ELF-1 (cell line): Measurements from ENCODE around the gene IDH1.

Source experiments
- DNase-seq: peaks from one replicate; pipeline ENCODE4 v3.0.0-alpha.2; 2016; ENCODE audit warnings: low read depth, low spot score

The IDH1 gene

GRCh38 chr2:208254871-208255556 is at the start of gene IDH1:
Gene IDH1, minus strand, starts transcription at chr2:208255071. Its CDS starts 3,520 bp downstream, at chr2:208251551.
- peak; percentile 94 for DNase-seq

- no peak for DNase-seq
Observed at GRCh38 chr2:208304157-208304556, 49.3 kb upstream of the IDH1 start.

DNA sequence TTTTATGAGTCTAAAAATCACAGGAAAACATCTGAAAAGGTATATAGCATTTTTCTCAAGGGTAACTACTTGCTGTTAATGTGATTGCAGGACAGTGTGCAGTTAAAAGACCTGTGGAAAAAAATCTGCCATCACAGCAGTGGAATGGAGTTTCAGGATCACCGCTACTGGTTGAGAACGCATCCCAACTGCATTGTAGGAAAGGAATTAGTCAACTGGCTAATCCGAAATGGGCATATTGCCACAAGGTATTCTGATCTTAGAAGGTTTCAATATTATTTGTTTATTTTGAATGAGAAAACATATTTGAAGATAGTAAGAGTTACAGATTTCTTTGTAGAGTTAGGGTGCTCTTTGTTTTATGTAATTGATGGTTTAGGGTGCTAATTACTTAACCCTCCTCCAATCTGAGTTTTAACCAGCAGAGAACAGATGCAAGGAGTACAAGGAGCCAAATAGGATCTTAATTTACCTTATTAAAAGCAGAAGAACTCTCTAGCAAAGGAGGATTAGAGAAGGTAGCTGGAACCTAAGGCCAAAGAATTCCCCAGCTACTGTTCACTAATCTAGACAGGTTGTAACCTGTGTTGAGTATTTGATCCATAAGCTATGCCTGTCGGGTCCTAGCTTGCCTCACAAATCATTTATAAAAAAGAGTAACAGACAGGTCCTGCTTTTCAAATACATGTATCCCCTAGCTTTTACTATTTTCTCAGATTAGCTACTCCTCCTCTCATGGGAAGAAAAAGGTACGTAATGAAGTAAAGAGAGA is 46.2 kb upstream of the IDH1 start:
- DNase-seq: no peak

GRCh38 chr2:208297961-208298360 is 43.1 kb upstream of the IDH1 start:
- no peak for DNase-seq

GRCh38 chr2:208296610-208297009 is 41.7 kb upstream of the IDH1 start:
- no peak for DNase-seq

- DNase-seq: no peak
Observed at GRCh38 chr2:208295834-208296233, 41.0 kb upstream of the IDH1 start.

DNA sequence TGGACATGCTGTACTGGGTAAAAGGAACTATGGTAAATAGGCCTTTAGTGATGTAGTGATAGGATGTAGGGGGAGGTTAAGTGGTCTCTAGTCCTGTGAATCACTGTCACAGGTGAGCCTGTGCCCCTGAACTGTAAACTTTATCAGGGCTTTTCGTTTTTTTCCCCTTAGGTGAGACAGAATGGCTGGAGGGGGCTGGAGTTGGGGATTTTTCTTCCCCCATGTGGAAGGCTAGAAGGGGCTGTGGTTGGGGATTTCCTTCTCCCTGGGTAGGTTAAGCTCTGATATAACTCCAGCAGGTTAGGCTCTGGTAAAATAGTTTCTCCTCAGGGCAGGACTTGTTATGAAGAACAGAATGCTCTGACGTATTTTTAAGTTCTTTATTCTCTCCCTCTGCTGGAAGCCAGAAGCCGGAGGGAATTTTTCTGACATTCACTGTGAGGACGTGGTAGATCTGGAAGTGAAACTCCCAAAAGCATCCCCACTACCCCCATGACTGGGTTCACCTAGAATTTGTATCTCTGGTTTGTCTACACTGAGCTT is 39.7 kb upstream of the IDH1 start:
- no peak for DNase-seq

DNA sequence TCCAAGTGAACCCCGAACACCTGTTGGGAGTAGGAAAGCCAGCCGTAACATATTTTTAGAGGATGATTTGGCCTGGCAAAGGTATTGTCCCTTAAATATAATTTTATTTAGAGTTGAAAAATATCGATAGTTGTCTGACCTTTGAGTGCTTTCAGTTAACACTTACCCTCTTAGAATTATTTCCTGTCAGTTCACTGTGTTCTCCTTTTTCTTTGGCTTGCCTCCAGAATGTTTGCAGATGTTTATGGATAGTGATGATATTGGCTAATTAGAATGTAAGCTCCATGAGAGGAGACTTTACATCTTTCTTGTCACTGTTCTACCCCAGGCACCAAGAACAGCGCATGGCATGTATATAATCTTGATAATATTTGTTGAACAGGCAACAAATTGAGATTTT is 31.0 kb upstream of the IDH1 start:
- DNase-seq: no peak

DNA sequence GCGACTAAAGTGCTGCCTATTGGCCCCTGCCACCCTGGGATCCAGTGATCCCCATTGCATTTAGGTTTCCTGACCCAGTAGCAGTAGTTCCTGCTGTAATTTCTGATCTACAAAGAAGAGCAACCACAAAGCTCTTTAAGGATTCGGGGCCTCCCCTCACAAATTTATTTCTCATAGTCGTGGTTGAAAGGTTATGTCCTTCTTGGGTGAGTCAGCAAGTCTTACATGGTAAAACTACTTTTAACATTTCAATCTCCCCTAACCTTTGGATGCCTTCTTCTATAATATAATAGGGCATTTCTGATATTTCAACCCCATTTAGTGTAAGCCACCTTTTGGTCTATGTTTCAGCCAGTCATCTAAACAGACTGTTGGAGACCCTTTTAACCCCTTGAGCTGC is 26.1 kb upstream of the IDH1 start:
- no peak for DNase-seq

- DNase-seq: no peak
Observed at GRCh38 chr2:208280234-208280633, 25.4 kb upstream of the IDH1 start.

DNA sequence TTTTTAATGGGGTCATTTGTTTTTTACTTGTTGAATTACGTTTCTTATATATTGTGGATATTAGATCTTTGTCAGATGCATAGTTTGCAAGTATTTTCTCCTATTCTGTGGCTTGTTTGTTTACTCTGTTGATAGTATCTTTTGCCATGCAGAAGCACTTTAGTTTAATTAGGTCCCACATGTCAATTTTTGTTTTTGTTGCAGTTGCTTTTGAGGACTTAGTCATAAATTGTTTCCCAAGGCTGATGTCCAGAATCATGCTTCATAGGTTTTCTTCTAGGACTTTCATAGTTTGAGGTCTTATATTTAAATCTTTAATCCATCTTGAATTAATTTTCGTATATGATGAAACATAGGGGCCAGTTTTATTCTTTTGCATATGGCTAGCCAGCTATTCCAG is 24.4 kb upstream of the IDH1 start:
- DNase-seq: no peak

GRCh38 chr2:208278549-208278948 is 23.7 kb upstream of the IDH1 start:
- no peak for DNase-seq

GRCh38 chr2:208274748-208275147 is 19.9 kb upstream of the IDH1 start:
- DNase-seq: no peak

DNA sequence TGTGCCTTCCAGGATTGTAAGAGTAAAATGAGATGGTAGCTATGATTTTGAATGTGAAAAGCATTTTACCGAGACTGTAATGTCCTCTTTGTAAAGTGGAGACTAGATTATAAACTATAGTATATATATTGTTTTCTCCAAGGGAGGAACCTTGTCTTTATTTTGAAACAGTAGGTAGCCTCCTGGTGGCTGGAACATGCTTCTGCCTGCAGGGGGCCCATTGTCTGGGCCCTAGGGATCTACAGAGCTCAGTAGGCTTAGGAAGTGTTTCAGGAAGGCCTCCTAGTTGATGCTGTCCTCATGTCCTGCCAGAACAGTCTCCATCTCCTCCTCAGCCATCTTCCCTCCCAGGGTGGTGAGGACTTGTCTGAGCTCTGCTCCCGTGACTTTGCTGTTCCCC is 14.2 kb upstream of the IDH1 start:
- DNase-seq: peak; percentile 20

- DNase-seq: no peak
Observed at GRCh38 chr2:208268156-208268952, 13.5 kb upstream of the IDH1 start.

DNA sequence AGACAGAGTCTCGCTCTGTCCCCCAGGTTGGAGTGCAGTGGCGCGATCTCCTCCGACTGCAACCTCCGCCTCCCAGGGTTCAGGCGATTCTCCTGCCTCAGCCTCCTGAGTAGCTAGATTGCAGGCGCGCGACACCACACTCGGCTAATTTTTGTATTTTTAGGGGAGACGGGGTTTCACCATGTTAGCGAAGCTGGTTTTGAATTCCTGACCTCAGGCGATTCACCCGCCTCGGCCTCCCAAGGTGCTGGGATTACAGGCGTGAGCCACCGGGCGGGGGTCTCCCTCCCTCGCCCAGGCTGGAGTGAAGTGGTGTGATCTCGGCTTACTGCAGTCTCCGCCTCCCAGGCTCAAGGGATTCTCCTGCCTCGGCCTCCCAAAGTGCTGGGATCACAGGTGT is 12.7 kb upstream of the IDH1 start:
- DNase-seq: peak; percentile 84

DNA sequence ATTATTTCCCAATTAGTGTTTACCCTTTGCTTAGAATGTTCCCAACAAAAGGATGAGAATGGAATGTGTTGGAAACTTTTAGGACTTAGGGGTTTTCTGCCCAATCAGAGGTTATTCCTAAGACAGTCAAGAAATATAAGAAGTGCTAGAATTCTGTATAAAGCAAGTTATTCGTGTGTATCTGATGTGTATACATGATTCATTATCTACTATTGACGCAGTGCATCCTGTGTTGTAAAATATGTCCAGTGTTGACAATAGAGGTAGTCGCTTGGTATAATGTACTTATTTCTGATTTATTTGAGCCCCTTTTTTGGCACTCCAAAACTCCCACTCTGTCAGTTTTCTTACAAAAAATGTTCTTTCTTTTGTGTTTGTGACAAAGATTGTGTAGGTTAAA is 12.1 kb upstream of the IDH1 start:
- no peak for DNase-seq

GRCh38 chr2:208266553-208266893 is 11.7 kb upstream of the IDH1 start:
- DNase-seq: no peak

DNA sequence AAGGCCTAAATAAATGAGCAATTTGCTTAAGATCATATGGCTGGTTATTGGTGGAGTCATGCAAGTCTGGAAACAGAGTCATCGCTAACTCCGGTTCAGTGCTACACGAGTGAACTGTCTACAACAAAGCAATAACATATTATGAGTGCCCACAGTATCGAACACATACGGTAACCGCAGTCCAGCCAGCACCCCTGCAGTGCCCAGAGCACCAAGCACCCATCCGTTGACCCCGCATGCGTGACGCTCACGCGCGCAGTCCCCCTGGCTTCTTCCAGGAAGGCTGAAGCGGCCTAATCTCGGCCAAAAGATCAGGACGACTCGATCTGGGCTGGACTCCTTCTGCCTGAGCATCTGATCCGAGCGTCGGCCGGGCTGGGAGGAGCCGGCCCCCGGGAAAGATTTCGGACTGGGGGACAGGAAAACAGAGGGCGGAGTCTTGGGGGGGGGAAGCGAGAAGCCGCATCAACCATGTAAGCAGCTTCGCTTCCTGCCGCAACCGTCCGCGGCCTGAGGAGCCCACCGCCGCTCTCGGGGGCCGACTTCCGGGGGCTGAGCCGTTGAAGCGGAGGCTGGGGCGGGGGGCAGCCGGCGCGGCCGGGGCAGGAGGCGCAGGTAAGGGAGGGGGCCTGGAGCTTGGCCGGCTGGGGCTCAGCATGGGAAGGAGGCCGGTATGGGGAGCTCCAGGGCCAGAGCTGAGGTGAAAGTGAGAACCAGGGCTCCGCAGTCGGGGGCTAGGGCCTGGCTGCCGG is 11.1 kb upstream of the IDH1 start, which contains the start of gene PIKFYVE:
PIKFYVE (plus strand) TSS at position 455 of the 752 bp plus-strand sequence. CDS start 5,265 bp downstream, outside the sequence.
- peak; percentile 99 for DNase-seq

DNA sequence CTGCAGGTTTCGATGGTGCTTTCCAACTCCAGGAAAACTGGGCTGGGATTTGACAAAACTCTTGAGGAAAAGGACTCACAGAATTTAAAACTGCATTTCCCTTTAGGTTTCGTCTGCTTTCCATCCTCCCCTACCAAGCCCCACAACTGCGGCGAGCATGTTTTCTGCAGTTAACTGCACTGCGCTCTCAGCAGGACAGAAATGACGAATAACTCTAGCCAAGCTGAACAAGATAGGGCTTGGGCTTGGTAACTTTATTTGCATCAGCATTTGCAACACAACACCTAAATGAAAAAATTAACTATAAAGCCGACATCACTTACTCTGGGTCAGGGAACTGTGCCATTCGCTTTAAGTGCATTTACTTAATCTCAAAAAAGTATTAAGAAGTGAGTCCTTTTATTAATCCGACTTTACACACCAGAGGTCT is 10.5 kb upstream of the IDH1 start:
- DNase-seq: peak; percentile 43
